GM18507 (cell line): ENCODE results near the gene PACRG.

Experiments
- DNase-seq: peaks from one replicate; pipeline ENCODE4 v3.0.0; 2011; ENCODE audit warnings: low read depth; ENCODE audit not compliant: insufficient read length; ENCODE audit errors: extremely low spot score
- FAIRE-seq: peaks from 2 replicates; lab custom pipeline; 2011; peaks lifted over from hg19 to GRCh38; lab: Jason Lieb, UNC

PACRG gene

DNA sequence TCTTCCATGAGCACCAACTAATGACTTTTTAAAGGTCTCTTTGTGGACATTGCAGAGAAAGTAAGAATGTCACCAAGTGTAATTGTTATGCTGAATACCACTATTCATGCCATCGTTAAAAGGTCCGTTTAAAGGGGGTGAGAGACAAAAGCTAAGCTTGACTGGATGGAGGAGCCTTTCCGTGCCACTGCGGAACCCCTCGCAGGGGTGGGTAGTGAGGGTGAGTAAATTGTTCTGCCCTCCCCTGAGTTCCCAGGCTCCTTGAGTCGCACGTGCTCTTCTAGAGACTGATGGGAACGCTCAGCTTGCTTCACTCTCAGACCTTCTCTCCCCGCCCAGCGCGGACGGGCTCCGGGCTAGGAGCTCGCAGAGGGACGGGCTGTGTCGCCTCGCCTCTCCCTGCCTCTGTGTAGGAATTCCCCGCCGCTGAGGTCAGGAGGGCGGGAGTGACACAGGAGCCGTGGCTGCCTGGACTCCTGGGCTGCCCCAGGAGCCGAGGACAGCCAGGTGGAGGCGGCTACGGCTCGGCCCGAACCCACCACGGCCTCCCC lies 371.9 kb downstream of the PACRG start:
- no peak for FAIRE-seq
- DNase-seq, result no peak

DNA sequence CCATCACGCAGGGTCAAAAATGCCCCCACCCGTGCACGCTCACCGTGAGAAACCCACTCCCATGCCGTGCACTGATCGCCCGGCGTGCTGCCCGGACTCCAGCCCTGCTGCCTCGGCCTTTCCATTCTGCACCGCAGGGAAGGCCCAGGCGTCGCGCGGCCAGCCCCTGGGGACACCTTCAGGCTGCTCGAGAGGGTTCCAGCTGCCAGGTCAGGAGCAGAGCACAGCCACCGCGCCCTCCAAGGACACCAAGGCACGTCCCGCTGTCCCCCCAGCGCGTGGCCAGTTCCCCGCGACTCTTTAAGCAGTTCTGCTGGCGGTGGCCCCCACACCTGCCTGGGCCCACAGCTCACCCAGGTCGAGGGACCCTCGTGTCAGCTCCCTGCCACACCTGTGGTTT lies 372.5 kb downstream of the PACRG start:
- DNase-seq, result no peak
- no peak for FAIRE-seq

- FAIRE-seq (no peak), DNase-seq (no peak)
Measured at GRCh38 chr6:163113358-163113962, 385.7 kb downstream of the PACRG start.

DNA sequence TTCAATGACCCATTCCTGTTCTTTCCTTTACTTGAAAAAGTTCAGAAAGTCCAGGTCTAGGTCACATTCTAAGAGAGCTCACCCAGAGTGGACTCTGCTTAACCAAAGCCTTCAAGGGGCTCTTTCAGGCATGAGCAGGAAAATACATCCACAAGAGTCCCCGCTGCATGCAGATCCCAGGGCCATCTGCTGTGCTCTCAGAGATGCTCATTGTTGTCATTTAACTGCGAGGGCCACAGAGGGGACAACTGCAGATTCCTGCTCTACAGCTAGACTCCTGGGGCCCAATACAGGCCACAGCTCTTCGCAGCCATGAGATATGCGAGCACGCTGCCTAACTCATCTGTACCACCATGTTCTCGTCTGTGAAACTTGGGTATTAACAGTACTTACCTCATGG lies 391.2 kb downstream of the PACRG start:
- DNase-seq (no peak), FAIRE-seq (no peak)

DNA sequence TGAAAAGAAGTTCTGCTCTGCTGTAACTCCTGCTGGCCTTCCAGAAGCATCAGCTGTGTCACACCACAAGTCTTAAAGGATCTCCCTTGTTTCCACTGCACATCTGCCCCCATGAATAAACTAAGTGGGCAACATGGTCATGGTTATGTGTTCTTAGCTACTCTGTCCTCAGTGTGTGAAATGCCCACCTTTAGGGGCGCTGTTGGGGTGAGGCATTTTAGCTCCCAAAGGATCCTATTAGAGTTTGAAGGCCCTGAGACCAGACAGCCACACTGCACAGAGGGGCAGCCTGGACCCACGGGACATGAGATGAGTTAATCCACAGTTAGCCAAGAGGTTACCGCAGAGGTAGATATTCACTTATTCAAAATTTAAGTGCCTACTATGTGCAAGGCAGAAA lies 392.4 kb downstream of the PACRG start:
- no peak for FAIRE-seq
- no peak for DNase-seq

DNA sequence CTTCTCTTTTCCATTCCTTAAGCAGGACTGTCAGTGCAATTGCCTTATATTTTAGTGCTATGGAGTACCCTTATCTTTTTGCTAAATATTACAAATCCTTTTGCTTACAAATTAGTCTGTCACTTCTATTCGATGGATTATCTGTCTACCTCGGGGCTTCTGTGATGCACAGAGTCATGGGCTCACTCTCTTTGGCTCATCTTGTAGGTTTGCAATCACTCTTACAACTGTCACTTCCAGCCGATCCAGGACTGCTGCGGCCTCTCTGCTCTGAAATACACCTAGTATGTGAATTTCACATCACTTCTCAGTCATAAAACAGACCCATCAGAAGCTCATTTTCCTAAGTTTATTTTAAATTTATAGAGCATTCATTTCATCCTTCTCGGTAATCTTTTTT lies 393.5 kb downstream of the PACRG start:
- DNase-seq (no peak), FAIRE-seq (no peak)

DNA sequence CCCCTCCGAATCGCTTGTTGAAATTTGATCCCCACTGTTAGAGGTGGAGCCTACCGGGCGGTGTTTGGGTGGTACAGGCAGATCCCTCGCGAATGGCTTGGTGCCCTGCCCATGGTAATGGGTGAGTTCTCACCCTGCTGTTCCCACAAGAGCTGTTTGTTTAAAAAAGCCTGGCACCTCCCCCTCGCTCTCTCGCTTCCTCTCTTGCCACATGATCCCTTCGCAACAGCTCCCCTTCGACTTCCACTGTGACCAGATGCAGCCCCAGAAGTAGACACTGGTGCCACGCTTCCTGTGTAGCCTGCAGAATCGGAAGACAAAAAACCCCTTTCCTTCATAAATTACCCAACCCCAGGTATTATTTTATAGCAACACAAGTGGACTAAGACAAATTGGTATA lies 394.6 kb downstream of the PACRG start:
- no peak for DNase-seq
- FAIRE-seq, result no peak

DNA sequence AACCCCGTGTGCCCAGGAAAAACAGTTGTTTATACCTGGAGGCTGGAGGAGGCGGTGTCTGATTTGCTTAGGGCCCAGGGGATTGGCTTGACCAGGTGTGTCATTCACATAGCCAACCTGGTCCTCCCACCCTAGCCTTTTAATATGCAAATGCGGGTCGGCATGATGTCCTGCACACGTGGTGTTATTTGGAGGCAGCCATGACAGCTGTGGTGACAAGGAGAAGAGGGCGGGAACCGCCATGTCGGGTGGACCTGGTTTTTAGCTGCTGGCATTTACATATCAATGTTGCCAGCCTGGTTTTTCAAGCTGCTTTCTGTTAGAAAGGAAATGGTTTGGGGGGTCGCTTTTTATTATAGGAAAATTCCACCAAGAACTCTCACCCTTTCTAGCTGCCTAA lies 395.3 kb downstream of the PACRG start:
- no peak for FAIRE-seq
- no peak for DNase-seq

GRCh38 chr6:163126741-163127140 lies 399.0 kb downstream of the PACRG start:
- no peak for FAIRE-seq
- no peak for DNase-seq

- FAIRE-seq, result no peak
Measured at GRCh38 chr6:163127587-163127986, 399.8 kb downstream of the PACRG start.

GRCh38 chr6:163128324-163128723 lies 400.6 kb downstream of the PACRG start:
- FAIRE-seq, result no peak
- no peak for DNase-seq

More at GRCh38 chr6:163127587-163127986, 399.8 kb downstream of the PACRG start:
- DNase-seq, result no peak

DNA sequence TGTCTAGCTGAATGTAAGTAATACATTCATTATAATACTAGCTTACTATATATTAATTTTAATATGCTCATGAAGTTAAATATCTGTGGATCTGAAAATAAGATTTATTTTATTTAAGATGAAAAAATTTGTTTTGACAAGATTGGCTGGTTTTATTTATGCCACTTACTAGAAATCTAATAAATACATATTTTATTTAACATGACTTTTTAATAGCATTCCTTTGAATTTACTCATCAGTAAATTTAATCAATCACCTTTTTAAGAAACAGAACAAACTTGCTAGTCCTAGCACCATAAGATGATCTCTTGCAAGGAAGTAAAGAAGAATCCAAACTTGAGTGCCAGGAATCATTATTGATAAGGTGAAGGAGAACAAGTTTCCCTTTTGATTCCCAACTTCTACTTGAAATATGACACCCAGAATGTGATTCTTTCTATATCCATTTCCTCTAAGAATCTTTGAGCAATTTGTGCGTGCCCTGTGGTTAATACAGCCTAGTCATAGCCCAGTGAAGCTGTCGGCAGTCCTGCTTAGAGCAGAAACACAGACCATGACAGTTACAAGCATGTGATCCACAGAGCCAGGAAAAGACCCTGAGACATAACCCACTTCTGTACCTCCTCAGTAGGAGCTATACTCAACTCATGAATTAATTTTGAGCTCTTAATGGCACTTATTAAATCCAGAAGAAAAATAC lies 404.4 kb downstream of the PACRG start:
- no peak for FAIRE-seq
- DNase-seq, result no peak

- DNase-seq (no peak), FAIRE-seq (no peak)
Measured at GRCh38 chr6:163133017-163133416, 405.2 kb downstream of the PACRG start.

GRCh38 chr6:163133691-163134090 lies 405.9 kb downstream of the PACRG start:
- FAIRE-seq (no peak), DNase-seq (no peak)

DNA sequence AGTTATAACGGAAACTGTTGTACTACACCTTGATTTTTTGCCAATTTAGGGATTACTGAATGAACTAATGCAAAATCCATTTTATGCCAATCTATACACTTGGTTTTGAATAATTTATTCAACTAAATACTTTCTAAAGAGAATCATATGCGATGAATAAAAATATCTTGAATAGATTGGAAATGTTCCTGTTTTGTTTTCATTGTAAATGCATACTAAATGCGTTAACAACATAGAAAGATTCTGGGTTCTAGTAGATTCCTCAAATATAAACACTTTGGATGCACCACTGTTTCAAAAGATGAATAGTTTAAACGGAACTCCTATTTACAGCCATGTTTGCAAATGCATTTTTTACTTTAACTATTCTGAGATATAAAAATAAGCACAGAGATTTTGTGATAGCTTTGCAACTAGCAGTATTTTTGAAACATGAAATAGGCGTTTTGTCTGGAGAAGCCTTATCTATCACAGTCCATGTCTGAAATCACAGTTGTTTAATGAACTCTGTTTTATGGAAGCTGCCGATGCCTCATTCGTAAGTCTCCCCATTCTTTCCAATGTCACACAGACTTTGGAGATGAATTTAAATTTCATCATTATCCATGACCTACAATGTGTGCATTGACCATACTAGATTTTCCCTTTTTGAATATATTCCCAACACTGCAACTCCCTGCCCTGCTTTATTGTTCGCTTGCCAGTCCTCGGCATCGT lies 409.1 kb downstream of the PACRG start:
- DNase-seq (no peak), FAIRE-seq (no peak)

DNA sequence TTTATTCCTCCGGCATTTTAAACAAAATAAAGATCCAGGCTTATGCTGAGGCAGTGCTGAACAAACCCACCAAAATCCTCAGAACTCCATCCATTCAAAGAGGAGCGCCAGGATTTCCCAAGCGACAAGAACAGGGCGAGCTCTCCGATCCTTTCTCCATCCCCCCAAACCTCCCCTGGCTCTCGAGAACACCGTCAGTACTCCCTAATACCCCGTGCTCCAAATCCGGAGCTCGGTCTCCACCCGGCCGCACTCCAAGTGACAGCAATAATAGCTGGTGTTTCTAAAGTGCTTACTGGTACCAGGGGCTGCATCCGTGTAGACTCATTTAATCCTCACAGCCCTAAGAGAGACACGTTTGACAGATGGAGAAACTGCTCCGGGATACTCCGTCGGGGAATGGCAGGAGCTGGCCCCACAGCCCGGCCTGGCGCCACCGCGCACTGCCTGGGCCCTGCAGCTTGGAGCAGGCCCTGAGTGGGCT lies 409.7 kb downstream of the PACRG start:
- no peak for DNase-seq
- no peak for FAIRE-seq

- FAIRE-seq (no peak), DNase-seq (no peak)
Measured at GRCh38 chr6:163146036-163146435, 418.3 kb downstream of the PACRG start.

GRCh38 chr6:163147994-163148393 lies 420.2 kb downstream of the PACRG start:
- no peak for FAIRE-seq
- no peak for DNase-seq

DNA sequence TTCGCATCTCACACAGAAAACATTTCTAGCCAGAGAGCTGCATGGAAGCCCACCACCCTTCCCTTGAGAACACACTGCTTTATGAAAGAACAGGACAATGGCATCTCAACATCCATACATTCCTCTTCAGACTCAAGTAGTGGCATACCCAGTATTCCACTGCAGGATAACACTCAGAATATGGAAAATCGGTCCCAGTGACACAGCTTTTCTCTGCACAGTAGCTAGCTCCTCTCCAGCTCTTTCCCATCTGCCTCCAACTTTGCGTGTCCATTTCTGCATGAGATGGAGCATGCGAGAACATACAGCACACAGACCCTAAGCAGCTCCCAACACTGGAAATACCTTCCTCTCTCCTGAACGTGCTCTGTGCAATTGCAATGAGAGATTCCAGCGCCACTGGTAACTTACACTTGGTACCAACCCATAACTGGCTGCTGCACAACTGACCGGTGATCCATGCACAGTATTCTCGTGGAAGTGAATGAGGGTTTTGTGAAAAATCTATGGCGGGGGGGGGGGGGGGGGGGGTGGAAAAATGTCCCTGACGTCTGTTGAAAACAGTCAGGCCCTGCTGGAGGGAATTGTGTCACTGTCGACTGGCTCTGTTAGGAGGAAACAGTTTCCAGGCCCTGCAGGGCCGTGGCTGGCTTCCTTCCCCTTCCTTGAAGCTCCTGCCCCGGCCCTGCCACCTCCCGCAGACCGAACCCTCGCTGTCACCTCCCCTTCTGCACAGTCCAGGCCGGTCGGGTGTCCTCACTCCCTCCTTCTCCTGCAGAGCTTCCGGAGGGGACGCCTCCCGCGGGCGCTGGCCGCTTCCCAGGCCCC lies 420.9 kb downstream of the PACRG start:
- FAIRE-seq, result no peak

More for the DNA sequence above, 420.9 kb downstream of the PACRG start:
- DNase-seq, result no peak
